HG02884 (cell line): ENCODE measurements around the gene CDCA3.
"Not testable (repeated sequence)": the region's sequence is repeated elsewhere in the genome, so short reads cannot be mapped to it uniquely, and the experiment has no call there.

Experiments
- ATAC-seq: cut with Tn5 transposase; IDR thresholded peaks from one replicate; pipeline ENCODE4 v1.9.1; 2021; ENCODE audit warnings: mild to moderate bottlenecking, moderate library complexity; ENCODE audit not compliant: unreplicated experiment

The CDCA3 gene

DNA sequence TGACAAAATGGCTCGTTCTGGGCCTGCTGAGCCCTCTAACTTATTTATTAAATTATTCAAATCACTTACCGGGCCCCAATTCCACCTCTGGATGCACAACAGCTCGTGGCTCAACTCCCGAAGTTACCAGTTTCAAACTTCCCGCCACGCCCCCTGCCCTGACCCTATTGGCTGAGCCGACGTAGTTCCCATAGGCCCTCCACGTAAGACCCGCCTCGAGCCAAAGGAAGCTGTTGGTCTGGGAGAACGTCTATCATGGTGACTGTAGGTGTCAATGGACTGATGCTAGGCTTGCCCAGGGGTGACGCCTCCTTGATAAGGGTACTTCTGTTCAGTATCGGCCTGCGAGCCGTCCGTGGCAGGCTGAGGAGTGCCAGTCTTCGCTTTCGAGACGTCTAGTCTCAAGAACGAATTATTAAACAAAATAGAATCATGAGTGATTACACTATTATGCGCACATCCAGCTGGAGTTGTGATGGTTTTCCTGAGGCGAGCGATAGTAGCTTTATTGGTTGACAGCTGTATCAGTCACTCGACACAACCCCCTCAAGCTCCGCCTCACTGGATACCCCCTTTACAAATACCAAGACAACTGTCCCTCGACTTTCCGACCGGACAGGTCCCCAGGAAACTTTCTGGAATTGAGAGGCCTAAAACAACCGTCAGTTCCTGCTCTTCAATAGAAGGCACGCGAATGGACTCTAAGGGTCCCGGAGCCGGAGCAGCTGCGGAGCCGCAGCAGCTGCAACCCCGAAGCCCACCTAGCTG lies at the start of gene CDCA3:
TSS of gene CDCA3 (minus strand) at position 134 of the 768 bp plus-strand sequence. CDS start 334 bp downstream, outside the sequence.
- peak; percentile 47 for ATAC-seq

- ATAC-seq, result no peak
Measured at GRCh38 chr12:6899837-6900519, 48.9 kb upstream of the CDCA3 start.

- ATAC-seq, result no peak
Measured at GRCh38 chr12:6899427-6899826, 48.3 kb upstream of the CDCA3 start.

DNA sequence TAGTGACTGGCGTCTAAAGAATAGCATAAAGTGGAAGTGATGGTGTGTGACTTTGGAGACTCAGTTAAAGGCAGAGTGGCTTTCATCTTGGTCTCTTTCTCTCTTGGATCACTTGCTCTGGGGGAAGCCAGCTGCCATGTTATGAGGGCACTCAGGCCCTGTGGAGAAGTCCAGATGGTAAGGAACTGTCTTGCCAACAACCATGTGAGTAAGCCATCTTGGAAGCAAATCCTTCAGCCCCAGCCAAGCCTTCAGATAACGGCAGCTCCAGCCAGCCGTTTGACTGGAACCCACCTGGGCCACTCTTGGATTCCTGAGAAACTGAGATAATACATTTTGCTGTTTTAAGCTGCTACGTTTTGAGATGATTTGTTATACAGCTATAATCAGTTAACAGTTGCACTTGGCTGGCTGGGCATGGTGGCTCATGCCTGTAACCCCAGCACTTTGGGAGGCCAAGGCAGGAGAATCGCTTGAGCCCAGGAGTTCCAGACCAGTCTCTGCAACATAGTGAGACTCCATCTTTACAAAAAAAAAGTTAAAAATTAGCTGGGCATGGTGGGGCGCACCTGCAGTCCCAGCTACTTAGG lies 45.9 kb upstream of the CDCA3 start:
- no peak for ATAC-seq

DNA sequence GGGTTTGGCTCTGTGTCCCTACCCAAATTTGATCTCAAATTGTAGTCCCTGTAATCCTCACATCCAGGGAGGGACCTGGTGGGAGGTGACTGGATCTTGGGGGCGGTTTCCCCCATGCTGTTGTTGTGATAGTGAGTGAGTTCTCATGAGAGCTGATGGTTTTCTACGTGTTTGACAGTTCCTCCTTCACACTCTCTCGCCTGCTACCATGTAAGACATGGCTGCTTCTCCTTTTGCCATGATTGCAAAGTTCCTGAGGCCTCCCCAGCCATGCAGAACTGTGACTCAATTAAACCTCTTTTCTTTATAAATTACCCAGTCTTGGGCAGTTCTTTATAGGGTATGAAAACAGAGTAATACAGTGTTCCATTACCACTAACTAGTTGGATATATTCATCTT lies 43.2 kb upstream of the CDCA3 start:
- ATAC-seq, result no peak

GRCh38 chr12:6892683-6893082 lies 41.6 kb upstream of the CDCA3 start:
- ATAC-seq, result not testable (repeated sequence)

DNA sequence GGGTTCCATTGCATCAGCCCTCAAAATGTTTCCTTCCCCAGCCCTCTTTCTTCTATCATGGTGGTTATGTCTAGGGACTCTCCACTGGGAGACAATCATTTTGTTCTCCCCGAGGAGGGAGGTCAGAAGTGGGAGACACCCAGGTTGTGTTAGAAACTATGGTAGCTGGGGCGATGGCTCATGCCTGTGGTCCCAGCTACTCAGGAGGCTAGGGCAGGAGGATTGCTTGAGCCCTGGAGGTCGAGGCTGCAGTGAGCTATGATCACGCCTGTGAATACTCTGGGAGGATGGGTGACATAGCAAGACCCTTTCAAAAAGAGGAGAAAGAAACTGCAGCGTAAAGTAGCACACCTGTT lies 40.5 kb upstream of the CDCA3 start:
- ATAC-seq, result no peak

DNA sequence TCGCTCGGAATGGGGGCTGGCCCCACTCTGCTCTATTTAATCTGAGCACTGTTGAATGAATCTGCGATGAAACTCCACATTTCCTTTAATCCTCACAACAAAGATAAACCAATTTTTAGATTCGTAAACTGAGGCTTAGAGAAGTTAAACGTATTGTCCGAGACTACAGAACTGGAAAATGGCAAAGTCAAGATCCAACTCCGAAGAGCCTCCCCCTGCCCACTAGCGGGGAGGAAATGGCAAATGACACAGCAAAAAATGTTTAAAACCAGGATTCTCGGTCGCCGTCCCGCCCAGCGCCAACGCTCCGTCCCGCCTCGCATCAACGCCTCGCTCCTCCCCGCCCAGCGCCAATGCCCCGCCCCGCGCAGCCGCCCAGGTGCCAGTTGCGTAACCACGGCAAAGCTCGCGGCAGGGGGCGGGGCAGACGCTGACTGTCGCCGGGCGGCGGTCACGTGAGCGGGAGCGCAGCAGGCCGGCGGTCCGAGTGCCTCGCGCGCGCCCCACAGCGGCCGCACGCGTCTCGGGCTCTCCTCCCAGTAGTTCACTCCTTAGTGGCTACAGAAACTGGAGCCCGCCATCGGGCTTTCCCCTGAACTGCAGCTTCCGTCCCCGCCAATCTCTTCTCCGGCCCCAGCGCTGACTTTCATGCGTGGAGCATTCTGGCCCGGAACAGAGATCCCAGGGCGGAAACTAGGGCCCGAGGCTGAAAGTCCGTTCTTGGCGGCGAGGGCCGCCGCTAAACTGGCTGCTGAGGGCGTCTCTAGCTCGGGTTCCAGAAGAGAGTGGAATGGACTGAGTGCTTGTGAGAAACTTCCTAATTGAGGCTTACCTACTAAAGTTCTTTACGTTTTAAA lies 39.9 kb upstream of the CDCA3 start:
- ATAC-seq, result peak; percentile 91

DNA sequence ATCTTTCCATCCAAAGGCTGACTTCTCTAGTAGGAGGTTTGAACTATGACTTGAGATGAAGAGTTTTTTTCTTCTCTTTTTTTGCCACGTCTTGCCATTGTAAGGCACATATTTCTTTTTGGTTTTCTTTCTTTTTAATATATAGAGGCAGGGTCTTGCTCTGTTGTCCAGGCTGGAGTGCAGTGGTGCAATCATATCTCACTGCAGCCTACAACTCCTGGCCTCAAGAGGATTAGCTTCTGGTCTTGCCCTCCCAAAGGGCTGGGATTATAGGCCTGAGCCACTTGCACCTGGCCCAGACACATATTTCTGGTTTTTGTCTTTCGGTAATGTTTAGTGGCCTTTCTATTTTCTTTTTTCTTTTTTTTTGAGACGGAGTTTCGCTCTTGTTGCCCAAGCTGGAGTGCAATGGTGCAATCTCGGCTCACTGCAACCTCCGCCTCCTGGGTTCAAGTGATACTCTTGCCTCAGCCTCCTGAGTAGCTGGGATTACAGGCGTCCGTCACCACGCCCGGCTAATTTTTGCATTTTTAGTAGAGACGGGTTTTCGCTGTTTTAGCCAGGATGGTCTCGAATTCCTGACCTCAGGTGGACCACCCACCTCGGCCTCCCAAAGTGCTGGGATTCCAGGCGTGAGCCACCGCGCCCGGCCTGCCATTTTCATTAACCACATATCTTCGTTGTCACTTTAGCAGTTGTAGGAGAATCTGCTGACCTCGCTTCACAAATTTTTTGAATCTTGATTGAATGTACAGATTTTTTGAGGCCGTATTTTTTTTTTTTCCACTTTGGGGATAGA lies 38.9 kb upstream of the CDCA3 start:
- ATAC-seq, result not testable (repeated sequence)

DNA sequence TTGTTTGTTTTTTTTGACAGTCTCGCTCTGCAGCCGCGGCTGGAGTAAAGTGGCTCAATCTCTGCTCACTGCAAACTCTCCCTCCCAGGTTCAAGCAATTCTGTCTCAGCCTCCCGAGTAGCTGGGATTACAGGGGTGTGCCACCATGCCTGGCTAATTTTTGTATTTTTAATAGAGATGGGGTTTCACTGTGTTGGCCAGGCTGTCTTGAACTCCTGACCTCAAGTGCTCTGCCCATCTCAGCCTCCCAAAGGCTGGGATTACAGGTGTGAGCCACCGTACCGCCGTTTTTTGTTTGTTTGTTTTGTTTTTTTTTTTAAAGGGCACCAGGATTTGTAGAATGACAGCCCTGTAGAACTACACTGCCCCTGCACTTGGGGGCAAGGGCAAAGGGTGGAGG lies 37.7 kb upstream of the CDCA3 start:
- ATAC-seq, result not testable (repeated sequence)

GRCh38 chr12:6888360-6888759 lies 37.3 kb upstream of the CDCA3 start:
- ATAC-seq, result no peak

DNA sequence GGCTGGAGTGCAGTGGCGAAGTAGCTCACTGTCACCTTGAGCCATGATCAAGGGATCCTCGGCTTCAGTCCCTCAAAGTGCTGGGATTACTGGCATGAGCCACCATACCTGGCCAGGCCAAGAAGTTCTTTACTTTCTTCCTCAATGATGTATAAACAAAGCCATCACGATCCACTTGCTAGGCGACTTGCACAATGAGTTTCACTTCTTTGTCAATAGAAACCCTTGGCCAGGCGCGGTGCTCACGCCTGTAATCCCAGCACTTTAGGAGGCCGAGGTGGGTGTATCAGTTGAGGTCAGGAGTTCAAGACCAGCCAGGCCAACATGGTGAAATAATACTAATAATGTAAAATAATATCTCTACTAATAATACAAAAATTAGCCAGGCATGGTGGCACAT lies 36.4 kb upstream of the CDCA3 start:
- no peak for ATAC-seq

- ATAC-seq, result not testable (repeated sequence)
Measured at GRCh38 chr12:6886206-6886999, 35.3 kb upstream of the CDCA3 start.

GRCh38 chr12:6884539-6884938 lies 33.5 kb upstream of the CDCA3 start:
- no peak for ATAC-seq

DNA sequence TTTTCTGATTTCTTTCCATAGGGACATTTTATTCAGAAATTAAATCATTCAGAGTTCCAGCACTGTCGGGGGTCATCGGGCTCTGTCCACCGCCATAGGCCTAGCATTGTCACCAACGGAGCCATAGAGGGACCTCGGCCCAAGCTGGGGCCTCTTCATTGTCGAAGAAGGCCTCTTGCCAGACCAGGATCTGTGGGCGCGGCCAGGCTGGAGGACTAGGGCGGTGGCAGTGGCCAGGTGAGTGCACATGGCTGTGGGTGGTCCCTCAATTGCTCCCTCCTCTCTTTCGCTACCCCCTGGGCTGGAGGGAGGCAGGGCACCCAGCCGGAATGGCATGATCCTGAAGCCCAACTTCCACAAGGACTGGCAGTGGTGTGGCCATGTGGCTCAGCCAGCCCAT lies 32.6 kb upstream of the CDCA3 start:
- no peak for ATAC-seq

DNA sequence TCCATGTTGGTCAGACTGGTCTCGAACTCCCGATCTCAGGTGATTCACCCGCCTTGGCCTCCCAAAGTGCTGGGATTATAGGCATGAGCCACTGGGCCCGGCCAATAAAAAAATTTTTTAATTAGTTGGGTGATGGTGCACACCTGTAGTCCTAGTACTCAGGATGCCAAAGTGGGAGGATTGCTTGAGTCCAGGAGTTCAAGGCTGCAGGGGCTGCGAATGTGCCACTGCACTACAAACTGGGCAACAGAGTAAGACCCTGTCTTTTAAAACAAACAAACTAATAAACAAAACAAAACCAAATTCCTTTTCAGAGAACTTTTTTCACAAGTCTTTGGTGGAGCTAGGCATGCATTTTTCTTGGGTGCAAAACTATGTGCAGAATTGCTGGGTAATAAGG lies 32.2 kb upstream of the CDCA3 start:
- no peak for ATAC-seq

GRCh38 chr12:6879824-6880223 lies 28.7 kb upstream of the CDCA3 start:
- ATAC-seq, result not testable (repeated sequence)

DNA sequence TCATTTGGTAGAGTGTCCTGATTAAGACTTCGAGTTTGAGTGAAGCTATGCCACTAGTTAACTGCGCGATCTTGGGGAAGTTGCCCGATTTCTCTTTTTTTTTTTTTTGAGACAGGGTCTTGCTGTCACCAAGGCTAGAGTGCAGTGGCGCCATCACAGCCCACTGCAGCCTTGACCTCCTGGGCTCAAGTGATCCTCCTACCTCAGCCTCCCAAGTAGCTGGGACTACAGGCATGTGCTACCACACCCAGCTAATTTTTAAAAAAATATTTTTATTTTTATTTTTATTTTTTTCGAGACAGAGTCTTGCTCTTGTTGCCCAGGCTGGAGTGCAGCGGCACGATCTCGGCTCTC lies 22.9 kb upstream of the CDCA3 start:
- not testable (repeated sequence) for ATAC-seq
